ENCODE measurements around the gene PTMA. TPM values are rescaled to one million over a fixed set of nuclear protein-coding genes. Genes with fewer than 3 reads are reported as not detected.
A peak's percentile ranks its signal among the peaks of the same experiment; 100 is the strongest.

The PTMA gene
- total and polyA plus RNA-seq, 2 of the 4 experiments (the other 2 are of a cell fraction), result 380 to 742 TPM

- no peak overlapping the region for H2BK15ac ChIP-seq (ENCODE audit: low read depth, low read length)
- peak overlapping the region; percentile 94 for H3K23ac ChIP-seq (ENCODE audit: low read depth, low read length)
- BruUV-seq (replicated peaks), result no TSS peak
- ChIA-PET POLR2A (ENCODE audit: unreplicated experiment) (no interaction called here), CTCF (interaction anchor here (1.0 kb wide), 1 partner anchor 34 kb away, joined by 3 read pairs; no protein-coding TSS in a partner anchor)
- ATAC-seq (ENCODE audit: low read depth), result no peak
- H3K27ac ChIP-seq (ENCODE audit: insufficient read depth, low read length), result no peak overlapping the region; the same call in 1 of the 2 replicates
- no peak overlapping the region for H3K18ac ChIP-seq (ENCODE audit: low read depth, low read length)
- no peak for TF ChIP-seq FOS (IDR thresholded peaks at IDR 0.05; ENCODE audit: low read depth, low read length)
- TF ChIP-seq RFX5 (IDR thresholded peaks at IDR 0.05; ENCODE audit: low read depth, low read length), result no peak
- no peak for TF ChIP-seq CHD1 (IDR thresholded peaks at IDR 0.05; ENCODE audit: low read depth, low read length)
- TF ChIP-seq BHLHE40 (IDR thresholded peaks at IDR 0.05; ENCODE audit: low read depth, low read length), result no peak
- TF ChIP-seq MAZ (IDR thresholded peaks at IDR 0.05; ENCODE audit: borderline replicate concordance, low read depth, low read length), result no peak
- TF ChIP-seq SMC3 (IDR thresholded peaks at IDR 0.05; ENCODE audit: low read depth, low read length), result no peak
- TF ChIP-seq CTCF (conservative IDR thresholded peaks at IDR 0.05; ENCODE audit: low read depth, low read length), result no peak
- no peak for TF ChIP-seq CEBPB (IDR thresholded peaks at IDR 0.05; ENCODE audit: low read depth, low read length)
- no peak for TF ChIP-seq NFE2L2 (IDR thresholded peaks at IDR 0.05; ENCODE audit: low read depth, low read length)
- TF ChIP-seq RAD21 (IDR thresholded peaks at IDR 0.05; ENCODE audit: low read length), result no peak
- no peak for TF ChIP-seq USF2 (IDR thresholded peaks at IDR 0.05; ENCODE audit: low read depth, low read length)
- peaks cover 18% of the 10 kb centered on the region for H3K36me3 ChIP-seq (ENCODE audit: control insufficient read depth, insufficient read depth, low read length)
- H3K4me1 ChIP-seq (ENCODE audit: control insufficient read depth, insufficient read depth, low read length), result peaks cover 24% of the 10 kb centered on the region
- intact Hi-C loops (cut with micrococcal nuclease) (loop anchor here (2.0 kb wide), 1 partner anchor 75 kb away; the partner anchor contains the start of gene COPS7B), dilution Hi-C loops (cut with HindIII; ENCODE audit: low sequenced_read_pairs, unreplicated experiment) (no loop called here), in situ Hi-C loops (cut with MboI; ENCODE audit: low sequenced_read_pairs) (loop anchor here (5.0 kb wide), 2 partner anchors 35 to 100 kb away; no protein-coding TSS in a partner anchor)
- no peak overlapping the region for H4K91ac ChIP-seq (ENCODE audit: insufficient read depth, low read depth, low read length)
- no peak for DNase-seq
- peak overlapping the region; percentile 91 for H3K4me2 ChIP-seq (ENCODE audit: low read depth, low read length)
- 0 out of 2 replicates have a peak overlapping the region, but pooled peaks have one; percentile 15 for H3K4ac ChIP-seq (ENCODE audit: low read depth, low read length)
- H2AK5ac ChIP-seq (ENCODE audit: low read depth, low read length), result 0 out of 2 replicates have a peak overlapping the region, but pooled peaks have one; percentile 6
- peak overlapping the region; percentile 16 for H2BK5ac ChIP-seq (ENCODE audit: low read depth, low read length, poor library complexity, severe bottlenecking)
- no peaks in the 10 kb centered on the region for H3K9me3 ChIP-seq (ENCODE audit: control insufficient read depth, insufficient read depth, low read length)
- peaks cover 63% of the 10 kb centered on the region for H4K20me1 ChIP-seq (ENCODE audit: insufficient read depth, low read length)
- peak overlapping the region; percentile 89 for H3K4me3 ChIP-seq (ENCODE audit: insufficient read depth, low read depth, low read length)
- no peak overlapping the region for H2BK120ac ChIP-seq (ENCODE audit: low read depth, low read length)
- H3K9me1 ChIP-seq (ENCODE audit: insufficient read depth, low read length), result peaks cover 9% of the 10 kb centered on the region
- no peak overlapping the region for H2AFZ ChIP-seq (replicated peaks; ENCODE audit: low read length, poor library complexity)
- H3K56ac ChIP-seq (ENCODE audit: extremely low read depth, insufficient read depth, low read length), result peak overlapping the region; percentile 19; the same call in 1 of the 2 replicates
- peaks cover 0 to 33% of the 10 kb centered on the region in 2 experiments; a peak in 2 of 4 replicates for H3K79me1 ChIP-seq (ENCODE audit: low read depth in 1 of 2, low read length in 2 of 2)
- H3K27me3 ChIP-seq (ENCODE audit: control insufficient read depth, insufficient read depth, low read length), result no peaks in the 10 kb centered on the region
- H3K9ac ChIP-seq (ENCODE audit: low read depth, low read length), result peak overlapping the region; percentile 77
- H4K8ac ChIP-seq (ENCODE audit: low read depth in 2 of 2, low read length in 2 of 2), result no peak overlapping the region
- WGBS, 2 experiments (ENCODE audit: extremely low coverage in 2 of 2, insufficient read length in 1 of 2), result 15% methylated on average over 4 of the region's 9 CpGs; no CpG with 5 or more reads in 1 of the 2 experiments
- no peak overlapping the region for H4K5ac ChIP-seq (ENCODE audit: low read depth, low read length)
- H2BK20ac ChIP-seq (ENCODE audit: low read depth, low read length), result no peak overlapping the region
- H3K14ac ChIP-seq (replicated peaks; ENCODE audit: low read depth, low read length), result peak overlapping the region; percentile 51; the same call in 1 of the 2 replicates
- H2AK9ac ChIP-seq (replicated peaks; ENCODE audit: low read depth, low read length, poor library complexity), result peak overlapping the region; percentile 6
Measured at GRCh38 chr2:231711677-231712450, 3.5 kb downstream of the PTMA start.

All from IMR-90 (cell line).